Esophagus mucosa (tissue), 1 donor: ENCODE measurements around the gene FHOD3. TPM values are rescaled to one million over a fixed set of nuclear protein-coding genes. Genes with fewer than 3 reads are reported as not detected.
A peak's percentile ranks its signal among the peaks of the same experiment; 100 is the strongest.
"Not testable (repeated sequence)": the region's sequence is repeated elsewhere in the genome, so short reads cannot be mapped to it uniquely, and the experiment has no call there.

Experiments used
- ATAC-seq: fragments of 200-7000 bp; cut with Tn5 transposase; one replicate; pipeline ENCODE4 v1.9.1; 2020
- total RNA-seq: library from RNA; stranded (reverse); gene quantifications from one replicate; pipeline ENCODE4 v1.2.4, GENCODE V29; 2023
- donor health status: DM: yes; HTN: yes; CAD: no.

FHOD3 gene
- total RNA-seq, 1 donor from 2014 or later: 3.0 TPM

DNA sequence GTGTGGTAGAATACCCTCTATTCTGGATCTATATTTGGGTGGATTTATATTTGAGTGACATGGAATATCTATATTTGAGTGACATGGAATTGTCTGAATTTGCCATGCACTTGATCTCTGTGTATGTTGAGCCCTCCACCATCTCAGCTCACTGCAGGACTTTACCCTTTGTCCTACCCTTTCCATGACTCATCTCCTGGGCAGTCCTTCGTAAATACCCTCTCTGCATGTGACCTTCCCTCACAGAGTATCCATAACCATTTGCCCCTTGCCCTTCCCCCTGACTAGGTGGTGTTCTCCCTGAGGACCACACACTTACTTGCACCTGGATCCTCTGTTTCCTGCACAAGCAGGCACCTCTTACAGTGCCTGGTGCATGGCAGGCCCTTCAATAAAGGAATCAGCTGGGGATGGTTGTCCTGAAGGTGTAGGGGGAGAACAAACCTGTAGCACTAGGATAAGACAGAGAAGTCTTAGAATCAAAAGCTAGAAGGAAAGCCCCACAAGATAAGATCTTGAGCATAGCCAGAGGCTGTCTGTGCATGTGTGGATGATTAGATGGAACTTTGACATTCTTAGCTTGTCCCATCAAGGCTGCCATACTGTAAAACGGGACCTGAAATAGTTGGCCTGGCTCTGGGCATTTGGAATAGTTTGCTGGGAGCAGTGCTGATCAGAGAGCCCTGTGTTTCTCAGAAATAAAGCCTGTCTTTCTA lies 230.4 kb downstream of the FHOD3 start:
- ATAC-seq: no peak

- ATAC-seq: no peak
These were observed 232.2 kb downstream of the FHOD3 start for GRCh38 chr18:36529747-36530146.

DNA sequence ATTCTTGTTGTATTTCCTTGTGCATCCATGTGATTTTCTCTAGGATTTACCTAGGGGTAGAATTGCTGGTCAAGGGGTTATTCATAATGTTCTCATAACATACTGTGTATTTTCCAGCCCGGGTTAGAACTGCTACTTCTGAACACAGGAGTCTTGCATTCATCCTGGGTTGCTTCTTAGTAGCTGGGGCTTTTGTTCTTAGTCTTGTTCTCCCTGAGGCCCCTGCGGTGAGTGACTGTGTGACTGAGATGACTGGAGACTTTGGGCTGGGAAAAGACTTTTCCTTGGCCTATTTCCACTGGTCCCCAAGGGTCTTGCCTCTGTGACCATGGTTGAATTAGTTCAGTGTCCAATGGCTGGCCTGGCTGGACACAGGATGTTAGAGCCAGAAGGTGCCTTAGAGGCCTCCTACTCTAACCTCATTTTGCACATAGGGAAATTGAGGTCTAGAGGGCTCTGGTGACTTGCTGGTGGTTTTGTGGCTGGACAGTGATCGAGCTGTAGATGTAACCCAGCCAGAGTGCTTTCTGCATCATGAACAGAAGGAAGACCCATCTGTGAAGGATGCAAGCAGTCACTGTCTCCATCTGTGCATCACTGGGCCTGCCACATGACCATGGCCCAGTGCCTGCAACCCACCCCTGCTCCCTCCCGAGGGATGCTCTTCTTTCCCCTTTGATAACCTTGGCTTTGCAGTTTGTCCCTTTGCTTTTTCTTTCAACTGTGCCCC lies 233.3 kb downstream of the FHOD3 start:
- no peak for ATAC-seq

DNA sequence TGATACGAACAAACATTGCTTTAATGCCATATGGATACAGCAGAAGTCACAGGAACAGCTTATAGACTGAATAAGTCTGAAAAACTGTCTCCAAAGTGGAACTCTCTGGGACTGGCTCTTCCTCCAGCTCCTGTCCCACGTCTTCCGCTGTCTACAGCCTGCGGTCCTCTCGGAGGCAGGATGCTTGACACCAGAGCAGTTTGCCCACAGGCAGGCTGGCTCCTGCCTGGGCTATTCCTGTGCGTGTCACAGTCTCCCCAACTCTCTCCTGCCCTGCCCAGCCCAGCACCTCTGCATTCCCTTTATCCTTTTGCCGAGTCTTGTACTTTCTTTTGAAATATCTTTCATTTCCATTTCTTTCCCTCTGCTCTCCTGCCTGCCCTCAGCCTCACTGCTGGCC lies 234.1 kb downstream of the FHOD3 start:
- peak; percentile 64 for ATAC-seq

- peak; percentile 92 for ATAC-seq
These were observed 234.9 kb downstream of the FHOD3 start for GRCh38 chr18:36532394-36532793.

- ATAC-seq: peak; percentile 5
These were observed 235.3 kb downstream of the FHOD3 start for GRCh38 chr18:36532815-36533214.

DNA sequence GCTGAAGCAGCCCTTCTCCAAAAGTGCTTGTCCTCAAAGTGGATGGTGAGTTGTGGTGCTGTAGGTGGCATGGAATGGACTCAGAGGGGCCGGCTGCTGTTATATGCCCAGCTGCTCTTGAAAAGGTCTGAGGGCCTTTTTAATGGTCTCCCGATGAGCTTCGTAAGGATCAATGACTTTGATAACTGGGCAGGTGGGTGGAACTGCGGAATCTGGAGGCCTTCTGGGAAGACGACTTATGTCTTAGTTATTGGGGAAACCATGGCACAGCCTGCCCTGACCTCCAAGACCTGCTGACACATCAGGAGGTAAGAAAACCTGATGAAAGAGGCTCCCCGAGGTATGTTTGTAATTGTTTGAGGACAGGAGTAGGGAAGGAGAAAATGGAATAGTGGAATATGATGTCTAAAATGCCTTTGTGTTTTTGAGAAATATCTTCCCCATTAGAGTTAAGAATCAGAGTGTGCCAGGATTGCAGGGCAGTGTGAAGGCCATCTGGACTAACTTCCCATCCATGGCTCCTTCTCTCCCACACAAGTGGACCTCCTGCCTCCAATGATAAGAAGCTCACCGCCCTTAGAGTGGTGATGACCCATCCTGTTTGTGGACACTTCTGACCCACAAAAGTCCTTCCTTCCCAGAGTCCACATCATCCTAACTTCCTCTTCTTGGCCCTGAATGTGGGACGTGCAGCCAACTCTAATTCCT lies 236.1 kb downstream of the FHOD3 start:
- no peak for ATAC-seq

GRCh38 chr18:36534154-36534688 lies 236.7 kb downstream of the FHOD3 start:
- no peak for ATAC-seq

DNA sequence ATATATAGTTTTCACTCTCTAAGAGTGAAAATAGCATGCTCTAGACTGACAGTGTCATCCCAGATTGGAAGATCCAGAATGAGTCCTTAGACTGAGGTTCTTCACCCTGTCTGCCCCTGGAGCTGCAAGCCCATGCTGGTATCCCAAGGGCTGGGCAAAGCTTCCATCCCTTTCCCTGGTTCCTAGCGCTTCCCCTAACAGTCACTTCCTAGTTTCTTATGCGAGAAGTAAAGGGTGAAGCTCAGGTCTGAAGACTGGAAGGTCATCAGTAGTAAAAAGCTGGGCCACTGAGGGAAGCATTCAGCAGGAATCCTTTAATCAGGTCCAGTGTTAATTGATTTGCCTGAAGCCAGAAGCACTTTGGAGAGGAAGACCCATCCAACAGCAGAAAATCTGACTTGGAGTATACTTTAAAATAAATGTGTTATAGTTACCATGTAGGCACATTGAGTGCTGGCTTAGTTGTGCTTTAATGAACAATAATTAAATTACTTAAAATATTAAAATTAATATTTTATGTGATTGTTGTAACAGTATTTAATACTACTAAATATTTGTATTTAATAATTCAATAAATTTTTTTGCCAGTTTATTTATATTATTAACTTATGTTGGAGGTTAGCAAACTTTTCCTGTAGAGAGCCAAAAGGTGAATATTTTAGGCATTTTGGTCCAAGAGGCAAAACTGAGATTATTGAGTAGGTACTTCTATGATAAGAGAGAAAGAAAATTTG lies 237.9 kb downstream of the FHOD3 start:
- ATAC-seq: no peak

- ATAC-seq: no peak
These were observed 238.9 kb downstream of the FHOD3 start for GRCh38 chr18:36536426-36536825.

GRCh38 chr18:36537289-36537688 lies 239.8 kb downstream of the FHOD3 start:
- no peak for ATAC-seq

- ATAC-seq: peak; percentile 28
These were observed 242.2 kb downstream of the FHOD3 start for GRCh38 chr18:36539674-36540231.

DNA sequence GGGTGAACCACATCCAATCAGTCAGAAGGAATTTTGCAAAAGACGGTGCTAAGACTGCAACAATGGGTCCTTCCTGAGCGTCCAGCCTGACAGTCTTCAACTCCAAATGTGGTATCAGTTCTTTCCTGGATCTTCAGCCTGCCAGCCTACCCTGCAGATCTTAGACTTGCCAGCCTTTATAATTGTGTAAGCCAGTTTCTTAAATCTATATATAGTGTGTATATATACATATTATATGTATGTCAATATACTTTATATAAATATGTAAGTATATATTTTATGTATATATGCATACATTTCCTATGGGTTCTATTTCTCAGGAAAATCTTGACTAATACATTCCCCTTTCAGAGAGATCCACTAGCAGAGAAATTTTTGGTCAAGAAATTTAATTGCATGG lies 245.5 kb downstream of the FHOD3 start:
- no peak for ATAC-seq

DNA sequence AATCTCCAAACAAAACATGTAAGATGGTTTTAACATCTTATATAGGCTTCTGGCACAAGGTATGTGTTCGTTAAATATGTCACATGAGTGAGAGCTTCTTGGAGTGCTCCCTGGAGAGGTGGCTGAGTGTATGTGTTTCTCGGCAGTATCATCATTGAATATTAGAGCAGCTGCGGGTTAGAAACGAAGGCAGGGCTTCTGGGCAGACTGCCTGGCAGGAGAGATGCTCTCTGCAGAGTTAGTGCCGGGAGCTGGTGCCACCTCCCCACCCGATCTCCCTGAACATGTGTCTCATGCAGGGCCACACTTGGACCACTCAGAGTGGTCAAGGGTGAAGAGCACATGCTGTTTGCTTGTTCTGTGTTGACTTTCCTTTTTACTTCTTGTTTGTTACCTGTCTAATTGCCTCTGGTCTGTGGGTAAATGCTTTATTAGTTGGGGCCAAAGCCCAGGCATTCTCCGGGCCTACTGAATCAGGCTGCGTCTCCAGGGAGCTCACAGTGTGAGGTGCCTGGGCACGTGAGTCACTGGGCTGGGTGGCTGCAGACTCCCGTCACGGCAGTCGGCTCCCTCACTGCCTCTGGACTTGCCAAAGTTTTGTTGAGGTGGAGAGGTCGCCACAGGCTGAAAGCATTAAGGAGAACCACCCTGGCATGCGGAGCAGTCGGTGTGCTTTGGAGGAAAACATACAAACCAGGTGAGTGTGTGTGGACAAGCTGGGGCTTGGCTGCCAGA lies 246.6 kb downstream of the FHOD3 start:
- ATAC-seq: peak; percentile 85

DNA sequence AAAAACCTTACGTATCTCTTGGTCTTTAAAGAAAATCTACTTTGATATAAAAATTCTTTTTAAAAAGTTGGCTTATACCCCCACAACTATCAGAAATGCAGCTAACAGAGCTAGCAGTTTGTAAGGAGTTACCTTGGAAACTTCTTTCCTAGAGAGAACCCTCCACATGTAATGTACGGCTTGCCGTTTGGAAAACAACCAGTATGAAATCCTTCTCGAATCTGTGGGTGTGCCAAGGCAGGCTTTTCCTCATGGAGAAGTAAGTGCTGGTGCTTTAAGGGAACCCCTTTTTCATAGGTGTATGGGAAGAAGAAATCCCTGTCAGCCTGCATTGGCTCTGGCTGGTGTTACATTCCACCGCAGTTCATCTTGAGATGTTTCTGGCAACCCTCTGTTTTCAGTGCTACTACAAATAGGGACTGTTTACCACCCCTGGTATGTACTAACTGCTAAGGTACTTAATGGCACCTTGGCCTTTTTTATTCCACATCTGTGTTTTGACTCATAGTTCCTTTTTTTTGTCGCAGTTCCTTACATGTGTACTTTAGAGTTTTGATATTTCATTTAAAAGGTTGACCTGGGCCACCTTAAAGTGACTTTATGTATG lies 248.4 kb downstream of the FHOD3 start:
- no peak for ATAC-seq

GRCh38 chr18:36546876-36547275 lies 249.4 kb downstream of the FHOD3 start:
- no peak for ATAC-seq

- ATAC-seq: no peak
These were observed 250.0 kb downstream of the FHOD3 start for GRCh38 chr18:36547544-36547943.

GRCh38 chr18:36551274-36551673 lies 253.8 kb downstream of the FHOD3 start:
- ATAC-seq: not testable (repeated sequence)

- ATAC-seq: no peak
These were observed 260.7 kb downstream of the FHOD3 start for GRCh38 chr18:36558234-36558633.

DNA sequence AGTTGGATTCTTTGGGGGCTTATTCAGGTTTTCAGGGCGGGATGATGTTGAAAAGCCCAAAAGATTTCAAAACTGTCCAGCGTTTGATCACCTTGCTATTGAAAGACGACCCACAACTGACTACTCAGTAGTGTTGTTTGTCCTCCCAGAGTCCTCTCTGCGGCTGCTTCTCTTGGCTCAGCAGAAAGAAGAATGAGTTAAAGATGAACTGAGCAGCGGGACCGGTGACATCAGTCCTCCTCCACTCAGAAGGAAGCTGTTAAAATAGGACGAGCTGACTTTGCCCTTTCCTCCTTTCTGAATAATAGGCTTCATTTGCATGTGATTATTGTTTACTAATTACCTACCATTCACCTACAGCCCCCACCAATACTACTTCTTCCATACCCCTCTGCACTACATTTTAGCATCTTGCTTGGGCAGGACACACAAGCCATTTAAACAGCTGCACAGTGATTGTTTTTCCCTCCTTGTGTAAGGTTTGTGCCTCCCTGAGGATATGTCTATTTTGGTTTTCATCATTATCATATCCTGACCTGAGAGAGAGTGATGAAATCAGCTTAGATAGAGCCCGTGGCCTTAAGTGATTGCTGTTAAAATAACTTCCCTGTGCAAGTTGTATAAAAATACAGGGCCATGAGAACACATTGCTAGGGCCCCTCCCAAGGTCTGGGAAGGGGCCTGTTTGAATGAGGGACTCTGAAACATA lies 261.8 kb downstream of the FHOD3 start:
- ATAC-seq: no peak
